Measurements from ENCODE around the gene PAAF1.
"Not testable (repeated sequence)": the region's sequence is repeated elsewhere in the genome, so short reads cannot be mapped to it uniquely, and the experiment has no call there.

The PAAF1 gene, protein sequence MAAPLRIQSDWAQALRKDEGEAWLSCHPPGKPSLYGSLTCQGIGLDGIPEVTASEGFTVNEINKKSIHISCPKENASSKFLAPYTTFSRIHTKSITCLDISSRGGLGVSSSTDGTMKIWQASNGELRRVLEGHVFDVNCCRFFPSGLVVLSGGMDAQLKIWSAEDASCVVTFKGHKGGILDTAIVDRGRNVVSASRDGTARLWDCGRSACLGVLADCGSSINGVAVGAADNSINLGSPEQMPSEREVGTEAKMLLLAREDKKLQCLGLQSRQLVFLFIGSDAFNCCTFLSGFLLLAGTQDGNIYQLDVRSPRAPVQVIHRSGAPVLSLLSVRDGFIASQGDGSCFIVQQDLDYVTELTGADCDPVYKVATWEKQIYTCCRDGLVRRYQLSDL

DNA sequence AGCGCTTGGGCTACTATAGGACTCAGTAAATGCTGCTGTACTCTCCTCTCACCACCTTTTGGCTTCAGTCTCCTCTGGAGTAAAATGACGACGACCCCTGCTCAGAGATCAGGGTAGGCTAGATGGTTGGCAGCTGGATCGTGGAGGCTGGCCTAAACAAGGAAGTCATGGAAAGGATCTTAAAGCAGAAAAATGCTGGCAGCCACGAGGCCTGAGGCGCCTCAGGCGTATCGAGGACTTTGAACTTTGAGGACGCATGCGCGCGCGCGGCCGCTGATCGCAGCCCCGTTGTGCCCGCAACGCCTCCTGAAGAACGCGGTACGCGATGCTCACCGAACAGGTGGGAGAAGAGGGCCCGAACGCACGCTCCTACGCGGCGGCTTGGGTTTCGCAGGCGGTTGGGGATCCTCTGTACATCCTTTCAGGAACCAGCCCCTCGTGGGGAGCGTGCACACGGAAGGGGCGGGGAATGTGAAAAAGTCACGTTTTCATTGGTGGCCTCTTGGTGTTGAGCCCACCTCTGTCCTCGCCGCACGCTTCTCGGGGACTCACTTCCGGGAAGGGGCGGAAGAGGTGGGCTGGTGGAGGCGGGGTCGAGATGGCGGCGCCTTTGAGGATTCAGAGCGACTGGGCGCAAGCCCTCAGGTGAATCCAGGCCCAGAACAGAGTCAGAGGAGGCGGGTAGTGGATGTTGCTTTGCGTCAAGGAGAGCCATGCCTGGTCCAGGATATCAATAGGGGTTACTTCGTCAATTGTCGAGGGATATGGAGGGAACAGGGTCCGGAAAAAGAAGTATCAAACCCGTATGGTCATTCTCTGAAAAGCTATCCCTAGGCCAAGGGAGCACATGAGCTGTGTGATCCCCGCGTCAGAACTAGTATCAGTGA is at the start of gene PAAF1, which contains the start of gene COA4:
Gene PAAF1, plus strand, starts transcription at position 576 of the 887 bp plus-strand sequence. Its CDS starts 23 bp downstream, at position 599.
Gene COA4, minus strand, starts transcription at position 423 of the 887 bp plus-strand sequence. CDS start 3,468 bp downstream, outside the sequence.
- peak; percentile 95 for DNase-seq (ENCODE audit: low read depth)

DNA sequence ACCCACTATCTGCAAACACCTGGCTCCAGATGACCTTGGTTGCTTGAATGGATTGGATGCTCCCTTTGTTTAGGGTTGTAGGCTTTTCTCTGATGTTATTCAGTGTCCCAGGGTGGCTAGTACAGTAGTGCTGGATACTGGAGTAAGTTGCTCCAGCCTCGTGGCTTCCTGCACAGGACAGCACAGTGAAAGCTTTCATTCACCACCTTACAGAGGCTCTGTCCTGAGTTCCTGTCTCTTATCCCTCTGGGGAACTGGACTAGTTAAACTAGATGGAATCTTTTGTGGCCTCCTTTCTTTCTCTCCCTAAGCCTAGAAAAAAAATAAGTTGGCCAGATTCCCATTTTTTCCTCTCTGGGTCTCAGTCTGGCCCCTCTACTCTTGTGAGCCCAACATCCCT is 46.5 kb upstream of the PAAF1 start:
- DNase-seq (ENCODE audit: low read depth) = no peak

DNA sequence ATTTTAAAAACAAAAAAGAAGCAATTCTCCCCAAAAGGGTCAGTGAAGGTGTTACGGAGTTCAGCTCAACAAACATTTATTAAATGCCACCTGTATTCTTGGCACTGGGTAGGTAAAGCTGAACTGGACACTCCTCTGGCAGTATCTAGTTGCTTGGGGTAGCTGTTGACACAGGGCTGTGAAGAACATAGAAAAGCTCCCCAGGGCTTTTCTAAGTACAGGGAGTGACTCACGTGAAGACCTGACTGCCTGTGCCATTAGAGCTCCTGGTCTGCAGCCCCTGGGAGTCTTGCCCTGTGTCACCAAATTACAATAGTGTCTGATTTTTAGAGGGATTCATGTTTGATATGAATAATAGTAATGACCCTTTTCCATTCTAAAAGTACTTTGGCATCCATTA is 43.7 kb upstream of the PAAF1 start:
- DNase-seq (ENCODE audit: low read depth) = no peak

DNA sequence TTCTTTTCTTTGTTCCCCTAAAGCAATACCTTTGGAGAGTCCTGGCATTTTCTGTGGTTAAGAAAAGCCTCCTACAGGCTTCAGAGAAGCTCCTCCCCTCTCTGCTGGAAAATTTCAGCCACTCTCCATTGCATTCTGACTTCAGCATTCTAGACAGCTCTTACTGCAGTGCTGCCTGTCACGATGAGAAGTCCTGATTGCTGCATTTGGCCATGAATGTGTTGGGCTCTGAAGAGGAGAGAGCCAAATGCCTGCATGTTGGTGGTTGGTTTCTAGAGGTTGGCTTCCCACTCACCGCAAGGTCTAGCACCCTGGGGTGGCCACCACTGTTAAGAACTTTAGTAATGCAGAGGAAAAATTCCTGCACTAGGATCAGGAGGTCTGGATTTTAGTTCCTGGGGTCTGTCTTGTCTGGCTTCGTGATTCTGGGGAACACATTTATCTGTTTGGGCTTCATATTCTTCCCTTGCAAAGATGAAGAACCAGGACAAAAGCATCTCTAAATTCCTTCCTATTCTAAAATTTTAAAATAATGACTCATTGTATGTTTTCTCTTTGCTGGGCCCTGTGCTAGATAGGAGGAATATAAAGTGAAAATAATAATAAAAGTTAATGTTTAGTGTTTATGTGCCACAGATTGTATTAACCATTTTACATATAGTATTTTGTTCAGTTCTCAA is 38.2 kb upstream of the PAAF1 start:
- DNase-seq (ENCODE audit: low read depth) = no peak

- DNase-seq (ENCODE audit: low read depth) = no peak
Observed at GRCh38 chr11:73839123-73839457, 37.7 kb upstream of the PAAF1 start.

GRCh38 chr11:73851046-73851764 is 25.6 kb upstream of the PAAF1 start:
- DNase-seq (ENCODE audit: low read depth) = no peak

DNA sequence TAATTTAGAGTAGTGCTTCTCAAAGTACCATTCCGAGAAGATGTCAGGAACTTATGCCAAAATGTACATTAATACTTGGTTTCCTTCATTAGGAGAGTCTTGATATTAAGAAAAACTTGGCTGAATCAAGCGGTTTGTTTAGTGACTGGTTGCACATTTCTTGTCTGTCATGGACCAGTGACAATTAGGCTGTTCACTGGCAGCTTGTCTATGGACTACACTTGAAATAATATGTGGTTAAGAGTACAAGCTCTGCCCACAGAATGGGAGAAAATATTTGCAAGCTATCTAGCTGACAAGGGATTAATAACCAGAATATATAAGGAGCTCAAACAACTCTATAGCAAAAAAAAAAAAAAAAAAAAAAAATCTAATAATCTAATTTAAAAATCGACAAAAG is 24.8 kb upstream of the PAAF1 start:
- no peak for DNase-seq (ENCODE audit: low read depth)

DNA sequence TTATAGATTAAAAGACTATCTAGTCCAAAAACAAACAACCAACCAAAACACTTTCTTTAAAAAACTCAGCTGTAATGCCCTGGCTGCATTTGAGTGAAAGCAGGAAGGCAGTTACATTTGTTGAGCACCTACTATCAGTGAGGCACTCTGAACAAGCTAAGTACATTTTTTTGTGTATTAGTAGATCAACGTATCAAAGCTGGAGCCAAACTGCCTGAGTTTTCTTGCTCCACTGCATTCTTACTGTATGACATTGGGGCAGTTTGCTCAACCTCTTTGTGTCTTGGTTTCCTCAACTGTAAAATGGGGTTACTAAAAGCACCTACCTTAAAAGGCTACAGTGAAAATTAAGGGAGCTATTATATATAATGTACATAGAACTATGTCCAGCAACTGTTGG is 22.1 kb upstream of the PAAF1 start:
- no peak for DNase-seq (ENCODE audit: low read depth)

DNA sequence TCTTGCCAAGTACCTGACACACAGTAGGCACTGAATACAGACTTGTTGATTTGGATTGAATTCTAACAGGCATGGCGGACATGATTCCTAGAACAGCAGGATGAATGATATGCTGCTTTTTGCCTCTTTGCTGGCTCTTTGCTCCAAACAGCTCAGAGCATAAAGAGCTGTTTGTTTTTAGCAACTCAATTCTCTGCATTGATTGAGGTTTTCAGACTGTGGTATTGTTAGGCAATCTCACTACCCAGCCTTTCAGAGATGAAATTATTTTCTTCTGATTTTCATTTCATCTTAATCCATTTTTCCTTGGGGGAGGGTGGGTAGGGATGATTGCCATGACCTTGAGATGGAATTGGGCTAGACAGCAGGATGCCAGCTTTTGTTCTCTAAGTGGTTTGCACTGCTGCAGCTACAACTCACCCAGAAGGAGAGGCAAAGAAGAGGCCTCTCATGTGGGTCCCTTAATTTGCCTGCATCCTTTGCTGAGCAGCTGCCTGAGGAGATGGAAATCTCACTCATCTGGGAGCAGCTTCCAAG is 20.7 kb upstream of the PAAF1 start:
- DNase-seq (ENCODE audit: low read depth) = no peak

DNA sequence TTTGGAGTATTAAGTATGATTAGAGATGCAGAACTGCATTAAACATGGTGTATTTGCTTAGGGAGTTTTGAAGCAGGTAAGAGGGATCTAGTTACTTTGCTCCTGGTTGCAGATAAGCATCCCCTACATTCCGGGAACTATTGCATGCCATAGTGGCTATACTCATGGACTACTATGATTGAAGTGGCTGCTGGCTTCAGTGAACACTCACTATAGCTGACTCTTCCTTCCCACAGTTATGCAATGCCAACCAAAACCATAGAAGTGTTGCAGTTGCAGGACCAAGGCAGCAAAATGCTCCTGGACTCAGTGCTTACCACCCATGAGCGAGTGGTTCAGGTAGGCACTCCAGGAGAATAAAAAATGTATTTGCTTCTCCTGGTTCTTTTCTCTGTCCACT is 17.1 kb upstream of the PAAF1 start:
- DNase-seq (ENCODE audit: low read depth) = no peak

GRCh38 chr11:73860202-73860601 is 16.6 kb upstream of the PAAF1 start:
- no peak for DNase-seq (ENCODE audit: low read depth)

- DNase-seq (ENCODE audit: low read depth) = no peak
Observed at GRCh38 chr11:73862986-73863385, 13.8 kb upstream of the PAAF1 start.

DNA sequence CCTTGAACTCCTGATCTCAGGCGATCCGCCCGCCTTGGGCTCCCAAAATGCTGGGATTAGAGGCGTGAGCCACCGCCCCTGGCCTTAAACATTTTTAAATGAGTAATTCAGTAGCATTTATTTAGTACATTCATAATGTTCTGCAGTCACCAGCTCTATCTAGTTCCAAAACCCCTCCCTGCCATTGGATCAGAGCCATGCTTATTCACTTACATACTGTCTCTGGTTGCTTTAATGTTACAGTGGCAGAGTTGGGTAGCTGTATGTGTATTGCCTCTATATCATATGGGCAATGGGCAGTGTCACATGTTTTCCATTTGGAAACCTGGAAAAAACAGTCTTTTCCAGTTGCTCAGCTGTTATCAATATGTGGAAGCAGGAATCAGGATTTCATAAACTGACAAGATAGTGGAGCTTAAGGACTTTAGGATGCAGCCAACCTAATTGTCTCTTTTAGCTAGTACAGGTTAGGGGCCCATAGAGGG is 10.7 kb upstream of the PAAF1 start:
- no peak for DNase-seq (ENCODE audit: low read depth)

- no peak for DNase-seq (ENCODE audit: low read depth)
Observed at GRCh38 chr11:73866586-73866996, 10.2 kb upstream of the PAAF1 start.

GRCh38 chr11:73869332-73869949 is 7.4 kb upstream of the PAAF1 start:
- DNase-seq (ENCODE audit: low read depth) = no peak

- no peak for DNase-seq (ENCODE audit: low read depth)
Observed at GRCh38 chr11:73870261-73870660, 6.5 kb upstream of the PAAF1 start.

- no peak for DNase-seq (ENCODE audit: low read depth)
Observed at GRCh38 chr11:73872749-73873357, 3.9 kb upstream of the PAAF1 start.

DNA sequence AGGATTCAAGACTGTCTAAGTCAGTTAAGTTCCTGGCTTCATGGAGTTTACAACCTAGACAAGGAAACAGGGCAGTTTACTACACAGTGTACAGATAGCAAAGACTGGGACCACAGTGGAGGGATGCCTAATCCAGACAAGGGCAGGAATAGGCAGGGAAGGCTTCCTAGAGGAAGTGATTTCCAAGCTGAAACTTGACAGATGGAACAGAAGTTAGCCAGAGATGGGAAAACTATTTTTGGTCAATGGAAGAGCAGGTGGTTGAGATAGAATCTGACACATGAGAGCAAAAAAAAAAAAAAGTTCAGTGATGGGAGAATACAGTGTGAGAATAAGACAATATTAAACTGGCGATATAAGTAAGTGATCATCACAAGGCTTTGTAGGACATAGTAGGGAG is 1.4 kb upstream of the PAAF1 start:
- no peak for DNase-seq (ENCODE audit: low read depth)

GRCh38 chr11:73875840-73876239 is 959 bp upstream of the PAAF1 start:
- DNase-seq (ENCODE audit: low read depth) = no peak

DNA sequence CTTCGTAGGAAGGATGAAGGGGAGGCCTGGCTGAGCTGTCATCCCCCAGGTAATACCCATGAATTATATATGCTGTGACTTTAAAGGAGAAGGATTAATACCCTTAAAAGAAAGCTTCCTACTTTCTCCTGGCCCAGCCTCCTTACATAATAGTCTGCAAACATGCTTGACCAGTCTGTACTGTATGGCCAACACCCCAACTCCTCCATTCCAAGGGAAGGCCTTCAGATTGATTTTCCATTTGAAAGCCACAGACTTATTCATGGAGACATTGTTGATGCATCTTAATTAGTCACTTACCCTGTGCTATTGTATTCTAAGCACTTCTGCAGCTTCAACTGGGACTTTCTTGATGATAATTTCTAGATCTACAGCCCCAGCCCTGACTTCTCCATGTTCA is 2.0 kb downstream of the PAAF1 start:
- no peak for DNase-seq (ENCODE audit: low read depth)

- not testable (repeated sequence) for DNase-seq (ENCODE audit: low read depth)
Observed at GRCh38 chr11:73880449-73880848, 3.6 kb downstream of the PAAF1 start.
